ENCODE measurements around the gene ANXA11.

GRCh38 chr10:80152820-80153219 is 52.5 kb downstream of the ANXA11 start:
- TF ChIP-seq CTCF (IDR thresholded peaks at IDR 0.05; ENCODE audit: poor library complexity, severe bottlenecking) (no peak), SMC3 (conservative IDR thresholded peaks at IDR 0.05; ENCODE audit: poor library complexity) (no peak)
